Retinal pigment epithelial cell (primary cell): ENCODE results near the gene BDH2.

Source experiments
- DNase-seq: peaks from one replicate; pipeline ENCODE4 v3.0.0-alpha.2; 2010; ENCODE audit warnings: low read depth
- H3K4me3 ChIP-seq: 2 replicates; pipeline ENCODE4 v1.5.1; 2011; ENCODE audit warnings: mild to moderate bottlenecking, low read length, control low read depth, moderate library complexity
- CTCF ChIP-seq: conservative IDR thresholded peaks from 2 replicates; pipeline ENCODE4 v1.5.1; 2011; ENCODE audit warnings: low read depth, low read length, control low read depth, inconsistent platforms

The BDH2 gene

GRCh38 chr4:103085555-103086196 lies 14.0 kb downstream of the BDH2 start:
- no peak for TF ChIP-seq CTCF
- no peak for DNase-seq
- H3K4me3 ChIP-seq: no peak overlapping the region

GRCh38 chr4:103079621-103080020 lies 20.0 kb downstream of the BDH2 start:
- no peak overlapping the region for H3K4me3 ChIP-seq
- DNase-seq: no peak
- TF ChIP-seq CTCF: no peak

GRCh38 chr4:103076747-103077347 lies 22.8 kb downstream of the BDH2 start, which contains the start of gene SLC9B2:
Gene SLC9B2 (minus strand): TSS chr4:103076761. CDS start chr4:103067550, 9,211 bp downstream.
- no peak for TF ChIP-seq CTCF
- H3K4me3 ChIP-seq: peak within 1 kb of the TSS; percentile 76
- no peak for DNase-seq

GRCh38 chr4:103075894-103076746 lies 23.5 kb downstream of the BDH2 start:
- peak overlapping the region; percentile 76 for H3K4me3 ChIP-seq
- peak; percentile 47 for DNase-seq
- TF ChIP-seq CTCF: no peak

- TF ChIP-seq CTCF: no peak
- H3K4me3 ChIP-seq: peak overlapping the region; percentile 76
- peak; percentile 59 for DNase-seq
Observed at GRCh38 chr4:103075435-103075893, 24.2 kb downstream of the BDH2 start.

GRCh38 chr4:103074744-103075434 lies 24.7 kb downstream of the BDH2 start:
- DNase-seq: no peak
- H3K4me3 ChIP-seq: peak overlapping the region; percentile 76
- no peak for TF ChIP-seq CTCF
